ENCODE data around the gene CATSPER1.

DNA sequence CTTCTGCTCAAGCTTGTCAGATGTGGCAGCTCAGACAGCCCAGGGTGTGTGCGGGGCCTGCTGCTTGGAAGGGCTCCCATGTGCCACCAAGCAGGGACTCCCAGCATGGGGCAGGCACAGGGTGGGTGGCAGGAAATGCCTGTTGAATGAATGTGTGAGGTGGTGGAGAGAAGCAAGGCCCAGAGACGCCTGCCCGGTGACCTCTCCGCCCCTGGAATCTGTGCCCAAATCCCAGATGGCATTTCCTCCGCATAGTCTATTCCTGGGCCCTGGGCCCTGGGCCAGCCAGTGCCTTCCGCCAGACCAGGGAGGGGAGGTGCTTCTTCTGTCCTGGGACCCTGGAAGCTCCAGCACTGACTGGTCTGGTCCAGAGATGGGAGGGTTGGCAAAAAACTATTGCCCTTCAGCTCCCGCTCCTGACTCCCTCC, 10.8 kb downstream of the CATSPER1 start:
- TF ChIP-seq CTCF (conservative IDR thresholded peaks at IDR 0.05; ENCODE audit: low read depth, low read length): no peak
- TF ChIP-seq EZH2phosphoT487 (IDR thresholded peaks at IDR 0.05; ENCODE audit: borderline replicate concordance, low read length): no peak
- TF ChIP-seq EZH2 (IDR thresholded peaks at IDR 0.05; ENCODE audit: low read length, unreplicated experiment): no peak
